Stimulated activated CD4-positive, alpha-beta T cell treated with anti-CD3 and anti-CD28 coated beads, Interleukin-2, amount 100 ng/mL, for 48 hours (primary cell): ENCODE data around the gene CLEC20A.

Source experiments
- DNase-seq, 2 donors: peaks; one replicate each; pipeline ENCODE4 v3.0.0-alpha.2; 2020

Gene CLEC20A

GRCh38 chr1:178465011-178465410, 31.8 kb downstream of the CLEC20A start:
- DNase-seq: no peak

GRCh38 chr1:178464566-178464965, 32.2 kb downstream of the CLEC20A start:
- DNase-seq: no peak

DNA sequence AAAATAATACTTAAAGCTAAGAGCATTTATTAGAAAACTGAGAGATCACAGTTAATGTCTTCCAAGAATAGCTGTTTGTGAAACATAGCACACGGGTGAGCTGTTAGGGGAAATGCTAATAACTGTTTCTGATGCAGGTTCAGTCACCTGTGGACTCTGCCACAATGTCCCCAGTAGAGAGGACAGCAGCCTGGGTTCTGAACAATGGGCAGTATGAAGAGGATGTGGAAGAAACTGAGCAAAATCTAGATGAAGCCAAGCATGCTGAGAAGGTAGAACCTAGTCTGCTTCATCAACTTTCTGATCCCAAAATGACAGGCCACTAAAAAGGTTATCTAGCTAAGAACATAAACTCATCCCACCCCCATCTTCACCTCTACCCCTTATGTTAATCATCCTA, 32.6 kb downstream of the CLEC20A start:
- DNase-seq: no peak

DNA sequence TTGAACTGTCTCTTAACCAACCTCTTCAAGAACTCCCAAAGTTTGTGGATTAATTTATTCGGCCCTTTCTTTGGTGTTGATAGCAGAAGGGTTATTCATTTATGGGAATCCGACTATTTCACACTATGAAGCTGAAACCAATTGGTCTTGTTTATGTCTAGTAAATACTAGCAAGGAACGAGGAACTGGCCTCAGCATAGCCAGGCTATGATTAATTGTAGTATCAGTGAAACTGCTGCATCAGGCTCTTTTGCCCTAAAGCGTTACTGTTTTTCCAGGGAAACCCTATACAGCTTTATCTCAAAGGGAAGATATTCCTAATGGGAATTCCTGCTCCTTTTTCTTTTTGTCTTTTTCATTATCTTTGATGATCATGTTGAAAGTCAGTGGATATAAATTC, 35.1 kb downstream of the CLEC20A start:
- no peak for DNase-seq

DNA sequence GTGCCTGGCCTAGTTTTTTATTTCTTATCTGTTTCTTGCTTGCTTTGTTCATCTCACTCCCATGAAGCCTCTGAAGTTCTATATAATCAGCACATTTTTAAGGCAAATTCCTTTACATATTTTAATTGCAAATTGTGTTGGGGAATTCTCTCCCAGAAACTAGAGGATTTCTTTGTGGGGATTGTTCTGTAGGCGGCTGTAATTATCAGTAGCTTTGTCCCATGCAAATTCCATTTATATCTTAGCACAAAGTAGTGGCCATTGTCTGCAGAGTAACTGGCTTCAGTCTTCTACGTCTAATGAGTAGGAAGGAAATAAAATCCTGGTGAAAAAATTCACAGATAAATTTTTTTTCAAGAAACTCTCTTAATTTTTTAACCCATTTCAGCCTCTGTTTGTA, 35.7 kb downstream of the CLEC20A start:
- DNase-seq: no peak

DNA sequence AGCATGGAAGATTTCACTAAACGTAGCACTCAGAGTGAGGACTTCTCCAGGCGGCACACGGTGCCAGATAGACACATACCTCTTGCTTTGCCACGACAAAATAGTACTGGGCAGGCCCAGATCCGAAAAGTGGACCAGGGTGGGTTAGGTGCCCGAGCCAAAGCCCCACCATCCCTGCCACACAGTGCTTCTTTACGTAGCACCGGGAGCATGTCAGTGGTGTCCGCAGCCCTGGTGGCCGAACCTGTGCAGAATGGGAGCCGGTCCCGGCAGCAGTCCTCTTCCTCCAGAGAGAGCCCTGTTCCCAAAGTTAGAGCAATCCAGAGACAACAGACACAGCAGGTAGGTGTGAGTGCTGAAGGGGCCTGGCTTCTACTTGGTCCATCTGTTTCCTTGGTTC, 38.6 kb downstream of the CLEC20A start:
- DNase-seq: no peak

DNA sequence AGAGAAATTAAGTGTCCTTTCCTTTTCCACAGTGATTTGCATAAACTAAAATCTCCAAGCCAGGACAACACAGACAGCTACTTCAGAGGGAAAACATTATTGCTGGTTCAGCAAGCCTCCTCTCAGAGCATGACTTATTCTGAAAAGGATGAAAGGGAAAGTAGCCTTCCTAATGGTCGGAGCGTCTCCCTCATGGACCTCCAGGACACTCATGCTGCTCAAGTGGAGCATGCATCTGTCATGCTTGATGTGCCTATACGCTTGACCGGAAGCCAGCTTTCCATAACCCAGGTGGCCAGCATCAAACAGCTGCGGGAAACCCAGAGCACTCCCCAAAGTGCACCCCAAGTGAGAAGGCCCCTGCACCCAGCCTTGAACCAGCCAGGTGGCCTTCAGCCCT, 39.1 kb downstream of the CLEC20A start:
- DNase-seq: no peak

GRCh38 chr1:178456472-178456871, 40.3 kb downstream of the CLEC20A start:
- no peak for DNase-seq

DNA sequence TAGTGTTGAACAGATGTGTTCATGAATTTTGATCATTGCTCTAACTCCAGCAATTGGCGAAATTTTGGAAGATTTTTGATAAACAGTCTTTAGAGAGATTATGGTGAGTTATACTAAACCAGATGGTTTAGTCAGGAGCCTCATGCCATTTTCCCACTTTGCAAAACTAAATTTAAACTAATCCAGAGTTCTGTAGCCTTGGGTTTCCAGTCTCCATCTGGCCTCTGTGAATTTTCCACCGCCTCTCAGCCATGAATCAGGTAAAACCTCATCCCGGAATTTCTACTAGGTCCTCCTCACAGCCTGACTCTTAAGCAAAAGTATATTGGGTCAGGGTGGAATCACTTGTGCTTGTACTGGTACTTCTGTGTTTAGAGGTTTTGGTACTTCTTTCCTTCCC, 44.8 kb downstream of the CLEC20A start:
- no peak for DNase-seq

DNA sequence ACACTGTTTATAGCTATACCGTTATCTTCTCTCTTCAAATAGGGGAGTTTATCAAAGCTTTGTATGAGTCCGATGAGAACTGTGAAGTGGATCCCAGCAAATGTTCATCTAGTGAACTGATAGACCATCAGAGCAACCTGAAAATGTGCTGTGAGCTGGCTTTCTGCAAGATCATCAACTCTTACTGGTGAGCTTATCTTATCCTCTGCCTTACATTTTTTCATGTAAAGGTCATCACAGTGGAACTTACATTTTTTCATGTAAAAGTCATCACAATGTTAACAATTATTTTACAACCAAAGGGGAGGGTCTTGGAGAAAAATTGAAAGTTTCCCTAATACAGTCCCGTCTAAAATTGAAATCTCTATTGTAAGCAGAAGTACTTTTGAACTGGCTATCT, 45.2 kb downstream of the CLEC20A start:
- no peak for DNase-seq

DNA sequence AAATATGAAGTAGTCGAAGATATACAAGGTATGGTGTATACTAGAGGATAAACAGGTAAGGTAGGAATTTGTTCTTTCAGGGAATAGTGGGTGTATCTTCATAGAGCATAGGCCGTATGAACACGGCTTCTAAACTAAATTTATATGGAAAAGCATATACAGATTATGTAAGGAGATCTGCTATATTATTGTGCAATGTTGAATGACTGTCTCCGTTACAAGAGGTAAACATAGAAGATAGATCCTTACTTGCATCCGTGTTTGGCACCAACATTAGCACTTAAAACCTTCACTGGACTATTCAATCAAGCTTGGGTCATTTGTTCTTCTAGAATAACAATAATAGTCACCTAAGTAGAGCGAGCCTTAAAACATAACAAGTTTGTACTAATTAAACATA, 45.9 kb downstream of the CLEC20A start:
- no peak for DNase-seq

DNA sequence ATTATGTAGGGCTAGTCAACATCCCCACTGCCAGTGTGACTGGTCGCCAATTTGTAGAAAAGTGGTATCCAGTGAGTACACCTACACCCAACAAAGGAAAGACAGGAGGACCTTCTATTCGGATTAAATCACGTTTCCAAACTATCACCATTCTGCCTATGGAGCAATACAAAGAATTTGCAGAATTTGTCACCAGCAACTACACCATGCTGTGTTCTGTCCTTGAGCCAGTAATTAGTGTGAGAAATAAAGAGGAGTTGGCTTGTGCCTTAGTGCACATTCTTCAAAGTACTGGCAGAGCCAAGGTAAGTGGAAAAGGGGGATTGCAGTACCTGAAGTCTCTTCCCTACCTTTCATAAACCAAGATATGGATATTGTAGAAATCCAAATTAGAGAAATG, 53.8 kb downstream of the CLEC20A start:
- no peak for DNase-seq

DNA sequence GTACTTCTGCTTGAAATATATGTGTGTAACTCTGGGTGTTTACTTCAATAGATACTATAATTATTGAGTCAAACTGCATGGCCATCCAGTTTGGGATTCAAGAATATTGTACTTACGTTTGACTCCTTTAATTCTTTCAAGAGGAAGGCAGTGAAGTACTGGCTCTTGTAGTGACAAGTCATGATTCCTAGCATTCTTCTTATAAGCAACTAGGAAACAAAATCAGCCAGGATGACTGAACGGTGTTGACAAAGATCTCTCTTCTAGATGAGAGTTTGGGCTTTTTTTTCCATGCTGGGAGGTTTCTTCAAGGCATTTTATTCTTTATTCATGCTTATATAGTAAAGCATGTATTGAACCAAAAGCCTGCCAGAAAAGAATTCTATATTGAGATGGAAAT, 58.3 kb downstream of the CLEC20A start:
- DNase-seq: no peak

- DNase-seq: no peak
These were observed 59.9 kb downstream of the CLEC20A start for GRCh38 chr1:178436899-178437298.

GRCh38 chr1:178434899-178435435, 61.8 kb downstream of the CLEC20A start:
- no peak for DNase-seq

DNA sequence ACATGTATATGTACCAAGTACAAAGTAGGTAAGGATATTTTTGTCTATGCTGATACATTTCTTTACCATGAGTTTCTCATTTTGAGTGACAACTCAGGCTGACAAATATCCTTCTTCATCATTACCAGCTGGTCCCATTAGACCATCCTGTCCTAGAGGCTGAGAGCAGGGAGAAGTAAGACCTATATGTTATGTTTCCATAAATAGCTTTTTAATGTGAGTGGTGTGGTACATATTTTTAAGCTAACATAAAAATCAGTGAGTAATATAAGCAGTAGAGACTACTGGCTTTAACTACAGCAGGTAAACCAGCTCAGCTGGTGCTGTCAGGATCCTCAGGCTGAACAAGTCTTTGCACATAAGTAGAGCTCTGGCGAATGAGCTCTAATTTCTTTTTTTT, 62.4 kb downstream of the CLEC20A start:
- DNase-seq: no peak
